ENCODE data around the gene SPINK8. TPM values are rescaled to one million over a fixed set of nuclear protein-coding genes. Genes with fewer than 3 reads are reported as not detected.

SPINK8 gene
- total and polyA plus RNA-seq, 2 donors (not counting 1 experiment from before 2014, with no cell fraction given), result not detected

DNA sequence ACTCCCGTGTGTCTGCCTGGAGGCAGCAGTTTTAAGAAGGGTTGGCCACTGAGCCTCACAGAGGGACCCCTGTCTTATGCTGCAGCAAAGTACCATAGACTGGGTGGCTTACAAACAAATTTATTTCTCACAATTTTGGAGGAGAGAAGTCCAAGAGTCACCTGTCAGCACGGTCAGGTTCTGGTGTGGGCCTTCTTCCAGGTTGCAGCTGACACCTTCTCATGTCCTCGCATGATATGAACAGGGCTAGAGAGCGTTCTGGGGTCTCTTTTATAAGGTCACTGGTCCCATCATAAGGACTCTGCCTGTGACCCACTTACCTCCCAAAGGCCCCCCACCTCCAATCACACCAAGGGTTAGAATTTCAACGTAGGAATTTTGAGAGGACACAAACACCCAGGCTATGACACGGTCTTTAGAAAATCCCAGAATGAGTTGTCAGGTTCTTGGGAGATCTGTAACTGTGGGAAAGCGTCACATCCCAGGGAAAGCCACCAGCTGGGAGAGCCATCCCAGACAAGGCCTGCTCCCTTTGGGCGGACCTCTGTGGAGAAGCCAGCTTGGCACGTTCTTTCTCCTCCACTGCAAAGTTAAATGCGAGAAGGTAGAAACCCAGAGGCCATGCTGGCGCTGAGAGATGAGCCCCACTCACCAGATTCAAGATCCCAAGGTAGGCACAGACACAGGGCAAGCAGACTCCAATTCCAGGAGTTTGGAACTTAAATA is 38.4 kb upstream of the SPINK8 start, which contains the start of gene FBXW12:
Gene FBXW12, plus strand, starts transcription at position 569 of the 726 bp plus-strand sequence. CDS start 549 bp downstream, outside the sequence.
- no peak within 1 kb of the TSS for H3K27ac ChIP-seq (ENCODE audit: insufficient read depth, low read length)
- DNase-seq (ENCODE audit: low read depth in 2 of 2), result no peak
- TF ChIP-seq EZH2 (IDR thresholded peaks at IDR 0.05; ENCODE audit: low read length, missing control alignments), result no peak
- TF ChIP-seq, protein P1, sequence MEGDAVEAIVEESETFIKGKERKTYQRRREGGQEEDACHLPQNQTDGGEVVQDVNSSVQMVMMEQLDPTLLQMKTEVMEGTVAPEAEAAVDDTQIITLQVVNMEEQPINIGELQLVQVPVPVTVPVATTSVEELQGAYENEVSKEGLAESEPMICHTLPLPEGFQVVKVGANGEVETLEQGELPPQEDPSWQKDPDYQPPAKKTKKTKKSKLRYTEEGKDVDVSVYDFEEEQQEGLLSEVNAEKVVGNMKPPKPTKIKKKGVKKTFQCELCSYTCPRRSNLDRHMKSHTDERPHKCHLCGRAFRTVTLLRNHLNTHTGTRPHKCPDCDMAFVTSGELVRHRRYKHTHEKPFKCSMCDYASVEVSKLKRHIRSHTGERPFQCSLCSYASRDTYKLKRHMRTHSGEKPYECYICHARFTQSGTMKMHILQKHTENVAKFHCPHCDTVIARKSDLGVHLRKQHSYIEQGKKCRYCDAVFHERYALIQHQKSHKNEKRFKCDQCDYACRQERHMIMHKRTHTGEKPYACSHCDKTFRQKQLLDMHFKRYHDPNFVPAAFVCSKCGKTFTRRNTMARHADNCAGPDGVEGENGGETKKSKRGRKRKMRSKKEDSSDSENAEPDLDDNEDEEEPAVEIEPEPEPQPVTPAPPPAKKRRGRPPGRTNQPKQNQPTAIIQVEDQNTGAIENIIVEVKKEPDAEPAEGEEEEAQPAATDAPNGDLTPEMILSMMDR (conservative IDR thresholded peaks at IDR 0.05 in 1 of 2, IDR thresholded peaks at IDR 0.05 in 1 of 2; ENCODE audit: low read depth in 1 of 2, low read length in 2 of 2), result no peak

DNA sequence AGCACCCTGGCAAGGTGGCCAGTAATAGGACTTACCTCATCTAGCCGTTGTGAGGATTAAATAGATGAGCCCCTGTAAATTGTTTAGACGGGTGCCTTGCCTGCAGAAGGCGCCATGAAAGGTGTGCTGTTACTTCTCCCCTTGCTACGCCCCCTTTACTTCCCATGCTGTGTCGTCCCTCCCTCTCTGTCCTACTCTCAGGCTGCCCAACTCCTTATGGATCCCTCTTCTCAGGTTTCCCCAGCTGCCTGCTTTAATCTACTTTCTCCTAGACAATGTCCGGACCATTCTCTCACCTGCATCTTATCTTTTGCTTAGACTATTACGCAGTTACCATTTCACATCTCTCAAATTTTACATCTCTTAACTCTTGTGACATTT is 36.9 kb upstream of the SPINK8 start:
- H2AFZ ChIP-seq (ENCODE audit: low read length), result no peak overlapping the region
- H3K9me3 ChIP-seq (ENCODE audit: control insufficient read depth, insufficient read depth, low read depth, low read length), result no peaks in the 10 kb centered on the region
- H3K27ac ChIP-seq (ENCODE audit: insufficient read depth, low read length), result no peak overlapping the region
- H3K4me2 ChIP-seq (ENCODE audit: extremely low read depth, insufficient read depth, low read length), result no peak overlapping the region
- H3K36me3 ChIP-seq (ENCODE audit: control insufficient read depth, insufficient read depth, low read length), result no peaks in the 10 kb centered on the region
- H3K27me3 ChIP-seq (ENCODE audit: control insufficient read depth, insufficient read depth, low read length), result peaks cover 3% of the 10 kb centered on the region
- no peaks in the 10 kb centered on the region for H4K20me1 ChIP-seq (ENCODE audit: control insufficient read depth, extremely low read depth, insufficient read depth, low read length)
- no peak overlapping the region for H3K9ac ChIP-seq (ENCODE audit: insufficient read depth, low read length)
- TF ChIP-seq, protein P1 (conservative IDR thresholded peaks at IDR 0.05 in 1 of 2, IDR thresholded peaks at IDR 0.05 in 1 of 2; ENCODE audit: low read depth in 1 of 2, low read length in 2 of 2), result no peak
- no peak for TF ChIP-seq EZH2 (IDR thresholded peaks at IDR 0.05; ENCODE audit: low read length, missing control alignments)
- no peak for DNase-seq (ENCODE audit: low read depth in 2 of 2)
- no peak overlapping the region for H3K4me3 ChIP-seq (replicated peaks in 1 of 4; ENCODE audit: control extremely low read depth in 1 of 4, insufficient read depth in 1 of 4, low read depth in 3 of 4, low read length in 4 of 4)
- H3K79me2 ChIP-seq (ENCODE audit: control insufficient read depth, insufficient read depth, low read length), result no peaks in the 10 kb centered on the region
- no peaks in the 10 kb centered on the region for H3K4me1 ChIP-seq (ENCODE audit: control insufficient read depth, extremely low read depth, insufficient read depth, low read length)

More for the DNA sequence above, 38.4 kb upstream of the SPINK8 start, which contains the start of gene FBXW12:
- Histone ChIP-seq H3K4me2 (ENCODE audit: extremely low read depth, insufficient read depth, low read length) (no peak within 1 kb of the TSS), H3K79me2 (ENCODE audit: control insufficient read depth, insufficient read depth, low read length) (no peaks in the 10 kb centered on the region), H3K4me3 (replicated peaks in 1 of 4; ENCODE audit: control extremely low read depth in 1 of 4, insufficient read depth in 1 of 4, low read depth in 3 of 4, low read length in 4 of 4) (no peak within 1 kb of the TSS), H3K36me3 (ENCODE audit: control insufficient read depth, insufficient read depth, low read length) (no peaks in the 10 kb centered on the region), H3K9ac (ENCODE audit: insufficient read depth, low read length) (no peak within 1 kb of the TSS), H3K4me1 (ENCODE audit: control insufficient read depth, extremely low read depth, insufficient read depth, low read length) (no peaks in the 10 kb centered on the region), H3K27me3 (ENCODE audit: control insufficient read depth, insufficient read depth, low read length) (peaks cover 3% of the 10 kb centered on the region), H2AFZ (ENCODE audit: low read length) (no peak within 1 kb of the TSS), H3K9me3 (ENCODE audit: control insufficient read depth, insufficient read depth, low read depth, low read length) (no peaks in the 10 kb centered on the region), H4K20me1 (ENCODE audit: control insufficient read depth, extremely low read depth, insufficient read depth, low read length) (no peaks in the 10 kb centered on the region)

DNA sequence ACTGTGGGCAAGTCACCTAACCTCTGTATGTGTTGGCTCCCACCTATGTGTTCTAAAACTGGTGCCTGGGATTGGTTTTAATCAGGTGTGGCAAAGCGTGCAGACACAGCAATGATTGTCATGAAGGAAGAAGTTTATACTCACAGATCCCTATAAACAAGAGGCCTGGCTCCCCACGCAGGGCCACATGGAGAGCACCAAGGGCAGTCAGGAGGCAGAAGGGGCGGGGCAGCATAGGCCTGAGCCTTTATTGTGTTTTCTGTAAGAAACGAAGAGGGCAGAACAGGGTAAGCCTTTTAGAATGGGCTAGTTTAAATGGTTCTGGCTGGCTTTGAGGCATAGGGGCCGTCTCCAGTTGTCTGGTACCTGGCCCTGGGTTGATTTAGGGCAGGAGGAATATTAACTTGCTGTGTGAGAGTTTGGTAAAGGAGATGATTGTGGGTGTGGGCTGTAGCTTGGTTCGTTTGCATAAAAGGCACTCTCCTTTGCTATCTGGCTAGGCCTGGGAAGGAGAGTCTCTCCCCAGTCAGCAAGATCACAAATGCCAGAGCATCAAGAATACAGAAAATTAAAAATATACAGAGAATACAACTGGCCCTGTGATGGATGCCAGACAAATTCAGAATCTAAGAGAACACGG is 36.4 kb upstream of the SPINK8 start:
- no peak for DNase-seq (ENCODE audit: low read depth in 2 of 2)
- no peak overlapping the region for H3K9ac ChIP-seq (ENCODE audit: insufficient read depth, low read length)
- H3K79me2 ChIP-seq (ENCODE audit: control insufficient read depth, insufficient read depth, low read length), result no peaks in the 10 kb centered on the region
- no peaks in the 10 kb centered on the region for H3K4me1 ChIP-seq (ENCODE audit: control insufficient read depth, extremely low read depth, insufficient read depth, low read length)
- no peak overlapping the region for H3K4me2 ChIP-seq (ENCODE audit: extremely low read depth, insufficient read depth, low read length)
- H4K20me1 ChIP-seq (ENCODE audit: control insufficient read depth, extremely low read depth, insufficient read depth, low read length), result no peaks in the 10 kb centered on the region
- peaks cover 3% of the 10 kb centered on the region for H3K27me3 ChIP-seq (ENCODE audit: control insufficient read depth, insufficient read depth, low read length)
- H3K4me3 ChIP-seq (replicated peaks in 1 of 4; ENCODE audit: control extremely low read depth in 1 of 4, insufficient read depth in 1 of 4, low read depth in 3 of 4, low read length in 4 of 4), result no peak overlapping the region
- no peak overlapping the region for H2AFZ ChIP-seq (ENCODE audit: low read length)
- no peaks in the 10 kb centered on the region for H3K36me3 ChIP-seq (ENCODE audit: control insufficient read depth, insufficient read depth, low read length)
- TF ChIP-seq EZH2 (IDR thresholded peaks at IDR 0.05; ENCODE audit: low read length, missing control alignments), result no peak
- TF ChIP-seq, protein P1 (conservative IDR thresholded peaks at IDR 0.05 in 1 of 2, IDR thresholded peaks at IDR 0.05 in 1 of 2; ENCODE audit: low read depth in 1 of 2, low read length in 2 of 2), result no peak
- H3K9me3 ChIP-seq (ENCODE audit: control insufficient read depth, insufficient read depth, low read depth, low read length), result no peaks in the 10 kb centered on the region
- H3K27ac ChIP-seq (ENCODE audit: insufficient read depth, low read length), result no peak overlapping the region
